ENCODE data around the gene VANGL2.
A peak's percentile ranks its signal among the peaks of the same experiment; 100 is the strongest.
"Not testable (repeated sequence)": the region's sequence is repeated elsewhere in the genome, so short reads cannot be mapped to it uniquely, and the experiment has no call there.

The VANGL2 gene

GRCh38 chr1:160367934-160368923, 32.1 kb upstream of the VANGL2 start:
- peak in 1 of 42 donors; percentile 22 for DNase-seq
- intact Hi-C loops (cut with DNase I): no loop called here

- DNase-seq: no peak
- intact Hi-C loops (cut with DNase I): no loop called here
Measured at GRCh38 chr1:160369087-160369486, 31.3 kb upstream of the VANGL2 start.

- peak in 1 of 42 donors; percentile 29 for DNase-seq
- intact Hi-C loops (cut with DNase I): loop anchor here (10.0 kb wide), 1 partner anchor 116 kb away; no protein-coding TSS in a partner anchor
Measured at GRCh38 chr1:160370561-160371345, 29.6 kb upstream of the VANGL2 start.

- DNase-seq: peak in 1 of 42 donors; percentile 4
- intact Hi-C loops (cut with DNase I): loop anchor here (10.0 kb wide), 1 partner anchor 116 kb away; no protein-coding TSS in a partner anchor
Measured at GRCh38 chr1:160371346-160371631, 29.1 kb upstream of the VANGL2 start.

GRCh38 chr1:160371756-160372155, 28.6 kb upstream of the VANGL2 start:
- intact Hi-C loops (cut with DNase I): loop anchor here (10.0 kb wide), 1 partner anchor 117 kb away; no protein-coding TSS in a partner anchor
- peak in 2 of 42 donors; percentile 17 to 44 for DNase-seq

- no peak for DNase-seq
- intact Hi-C loops (cut with DNase I): loop anchor here (10.0 kb wide), 1 partner anchor 119 kb away; no protein-coding TSS in a partner anchor
Measured at GRCh38 chr1:160373696-160374095, 26.7 kb upstream of the VANGL2 start.

- peak in 13 of 42 donors; percentile 17 to 68 (median 24) for DNase-seq
- intact Hi-C loops (cut with DNase I): loop anchor here (5.0 to 10.0 kb wide), 2 partner anchors 120 to 332 kb away; no protein-coding TSS in a partner anchor
Measured at GRCh38 chr1:160374306-160375110, 25.9 kb upstream of the VANGL2 start.

GRCh38 chr1:160375788-160376524, 24.4 kb upstream of the VANGL2 start:
- intact Hi-C loops (cut with DNase I): loop anchor here (5.0 to 10.0 kb wide), 2 partner anchors 121 to 334 kb away; no protein-coding TSS in a partner anchor
- peak in 34 of 42 donors; percentile 12 to 64 (median 31) for DNase-seq

GRCh38 chr1:160376525-160377131, 23.7 kb upstream of the VANGL2 start:
- intact Hi-C loops (cut with DNase I): loop anchor here (5.0 to 10.0 kb wide), 2 partner anchors 122 to 334 kb away; no protein-coding TSS in a partner anchor

GRCh38 chr1:160377585-160378206, 22.7 kb upstream of the VANGL2 start:
- DNase-seq: peak in 2 of 42 donors; percentile 18 to 27
- intact Hi-C loops (cut with DNase I): loop anchor here (5.0 to 10.0 kb wide), 2 partner anchors 123 to 335 kb away; no protein-coding TSS in a partner anchor

More at GRCh38 chr1:160376525-160377131, 23.7 kb upstream of the VANGL2 start:
- peak in 27 of 42 donors; percentile 43 to 83 (median 69) for DNase-seq

GRCh38 chr1:160384812-160385211, 15.6 kb upstream of the VANGL2 start:
- intact Hi-C loops (cut with DNase I); DNase-seq: not testable (repeated sequence)

GRCh38 chr1:160388406-160388805, 12.0 kb upstream of the VANGL2 start:
- intact Hi-C loops (cut with DNase I); DNase-seq: not testable (repeated sequence)

GRCh38 chr1:160394673-160395072, 5.7 kb upstream of the VANGL2 start:
- DNase-seq: peak in 4 of 42 donors; percentile 2 to 9 (median 6)
- intact Hi-C loops (cut with DNase I): no loop called here

GRCh38 chr1:160397651-160398050, 2.7 kb upstream of the VANGL2 start:
- peak in 2 of 42 donors; percentile 2 to 22 for DNase-seq
- intact Hi-C loops (cut with DNase I): no loop called here

- intact Hi-C loops (cut with DNase I): no loop called here
- DNase-seq: peak in 4 of 42 donors; percentile 12 to 37 (median 23)
Measured at GRCh38 chr1:160398823-160399222, 1.5 kb upstream of the VANGL2 start.

GRCh38 chr1:160399544-160400222, 681 bp upstream of the VANGL2 start:
- peak in 3 of 42 donors; percentile 17 to 43 (median 36) for DNase-seq
- intact Hi-C loops (cut with DNase I): no loop called here
